HG03139 (cell line): ENCODE measurements around the gene TRAPPC2L.

Experiments
- ATAC-seq: cut with Tn5 transposase; IDR thresholded peaks from one replicate; pipeline ENCODE4 v1.9.1; 2021; ENCODE audit not compliant: unreplicated experiment

Gene TRAPPC2L

DNA sequence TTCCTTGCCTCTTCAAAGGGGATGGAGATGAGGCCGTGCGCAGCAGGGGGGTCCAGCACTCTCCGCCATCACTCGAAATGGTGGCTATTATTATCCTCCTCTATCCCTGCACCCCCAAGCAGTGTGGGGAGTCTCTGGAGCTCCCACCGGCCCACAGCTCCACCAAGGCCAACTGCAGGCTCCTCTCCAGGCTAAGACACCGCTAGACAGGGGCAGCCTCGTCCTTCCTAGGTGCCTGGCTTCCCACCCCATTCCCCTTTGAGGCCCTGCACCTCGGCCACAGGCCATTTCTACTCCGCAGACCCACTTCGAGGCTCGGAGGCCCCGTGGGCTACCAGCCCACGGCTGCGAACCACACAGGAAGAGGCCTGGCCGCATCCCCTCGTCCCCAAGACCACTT is 49.1 kb downstream of the TRAPPC2L start:
- no peak for ATAC-seq

DNA sequence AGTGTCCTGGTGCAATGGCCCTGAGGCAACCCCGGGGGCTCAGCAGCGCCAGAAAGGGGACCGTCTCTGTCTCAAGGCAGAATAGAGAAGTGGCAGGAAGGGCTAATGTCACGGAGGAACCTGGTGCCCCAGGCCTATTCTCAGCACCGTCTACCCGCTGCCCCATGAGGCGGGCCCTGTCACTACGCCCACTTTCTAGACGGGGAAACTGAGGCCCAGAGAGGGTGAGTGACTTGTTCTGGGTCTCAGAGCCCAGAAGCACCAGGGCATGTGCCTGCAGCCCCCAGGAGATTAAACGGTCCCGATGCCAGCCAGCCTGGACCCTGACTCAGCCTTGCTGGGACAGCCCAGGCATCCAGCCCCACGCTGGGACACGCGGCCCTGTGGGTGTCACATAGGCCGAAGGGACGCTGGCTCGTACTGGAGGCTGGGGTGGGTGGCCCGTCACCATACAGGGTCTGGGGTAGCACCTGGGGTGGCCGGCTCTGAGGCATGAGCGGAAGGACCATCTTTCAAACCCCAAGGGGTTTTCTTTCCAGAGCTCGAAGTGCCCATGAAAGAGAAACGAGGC is 49.7 kb downstream of the TRAPPC2L start:
- ATAC-seq, result no peak

GRCh38 chr16:88907768-88908167 is 50.8 kb downstream of the TRAPPC2L start:
- ATAC-seq, result no peak

DNA sequence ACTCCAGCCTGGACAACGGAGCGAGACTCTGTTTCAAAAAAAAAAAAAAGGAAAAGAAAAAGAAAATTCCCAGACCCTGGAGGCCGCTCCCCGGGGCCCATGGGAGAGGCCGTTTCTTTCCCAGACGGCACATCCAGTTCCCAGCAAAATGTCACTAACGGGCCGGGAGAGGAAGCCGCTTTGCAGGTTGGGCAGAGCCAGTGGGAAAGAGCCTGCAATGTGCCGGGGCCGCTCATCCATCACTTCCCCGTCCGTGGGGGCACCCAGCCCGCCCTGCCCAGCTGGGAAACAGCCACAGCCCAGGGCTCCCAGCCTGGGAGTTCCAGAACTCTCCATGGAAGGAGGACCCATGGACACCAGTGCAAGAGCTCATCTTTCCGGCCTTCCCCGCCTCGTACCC is 51.4 kb downstream of the TRAPPC2L start:
- no peak for ATAC-seq

GRCh38 chr16:88909431-88910210 is 52.7 kb downstream of the TRAPPC2L start:
- no peak for ATAC-seq

DNA sequence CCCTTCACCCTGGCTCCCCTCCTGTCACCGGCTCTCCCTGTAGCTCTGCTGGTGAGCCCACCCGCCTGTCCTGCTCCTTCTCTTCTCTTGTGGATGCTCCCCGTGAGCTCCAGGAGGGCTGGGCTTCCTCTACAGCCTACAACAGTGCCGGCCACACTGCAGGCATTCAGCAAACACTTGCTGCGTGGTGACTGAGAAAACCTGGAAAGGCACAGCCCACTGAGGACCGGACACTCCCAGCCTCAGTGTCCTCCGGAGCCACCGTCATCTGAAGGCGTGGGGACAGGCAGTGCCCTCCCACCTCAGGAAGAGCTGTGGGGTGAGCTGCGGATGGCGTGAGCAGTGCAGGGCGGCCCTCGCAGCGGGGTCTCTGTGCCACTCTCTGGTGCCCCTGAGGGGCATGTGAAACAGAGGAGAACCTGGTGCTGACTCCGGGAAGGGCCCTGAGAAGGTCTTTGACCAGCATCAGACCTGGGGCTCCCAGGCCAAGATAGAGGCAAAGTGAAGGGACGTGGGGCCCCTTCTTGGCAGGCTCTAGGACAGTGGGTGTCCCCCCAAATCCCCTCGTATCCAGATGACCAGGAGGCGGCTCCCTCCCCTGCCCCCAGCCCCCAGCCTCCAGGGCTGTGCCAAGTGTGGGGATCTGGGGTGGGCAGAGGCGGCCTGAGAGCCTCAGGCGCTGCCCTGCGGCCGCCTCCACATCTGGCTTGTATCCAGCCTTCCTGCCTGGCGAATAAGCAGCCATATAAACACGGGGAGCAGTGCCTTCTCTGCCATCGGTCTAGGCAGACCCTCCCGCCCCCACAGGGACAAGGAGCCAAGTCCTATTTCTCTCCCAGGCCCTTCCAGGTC is 53.6 kb downstream of the TRAPPC2L start:
- ATAC-seq, result no peak

DNA sequence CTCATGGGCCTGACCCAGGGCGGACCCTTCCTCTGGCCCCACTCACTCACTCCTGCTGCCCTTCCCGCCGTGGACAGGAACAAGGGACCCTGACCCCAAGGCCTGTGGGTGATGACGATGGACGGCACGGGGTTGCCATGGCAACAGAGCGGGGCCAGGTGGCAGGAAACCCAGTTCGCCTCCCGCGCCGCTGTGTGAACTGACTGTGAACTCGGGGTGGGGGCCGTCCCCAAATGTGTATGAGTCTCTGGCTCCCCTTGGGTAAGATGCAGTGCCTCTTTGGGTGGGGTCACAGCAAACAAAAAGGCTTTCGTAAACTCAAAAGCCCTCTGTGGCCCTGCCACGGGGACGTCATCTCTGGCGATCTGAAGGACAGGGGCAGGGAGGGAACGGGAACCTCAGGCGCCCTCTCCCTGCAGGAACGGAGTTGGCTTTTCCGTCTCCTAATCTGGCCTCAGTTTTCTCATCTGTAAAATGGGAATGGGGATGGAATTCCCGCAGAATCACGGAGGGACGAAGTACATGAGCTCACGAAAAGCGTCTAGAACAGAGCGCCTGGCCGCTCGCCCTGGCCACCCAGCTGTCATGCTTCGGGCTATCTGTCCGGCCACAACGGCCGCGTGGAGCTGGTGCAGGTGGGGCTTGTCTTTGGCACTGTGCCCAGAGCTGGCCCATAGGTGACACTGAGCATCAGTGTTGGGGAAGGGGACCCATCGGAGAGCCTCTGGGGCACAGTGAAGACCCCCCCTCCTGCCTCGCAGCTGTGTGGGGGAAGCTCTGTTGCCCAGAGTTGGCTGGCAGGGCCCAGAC is 54.4 kb downstream of the TRAPPC2L start:
- no peak for ATAC-seq

- ATAC-seq, result no peak
These were observed 55.0 kb downstream of the TRAPPC2L start for GRCh38 chr16:88911946-88912310.
